Measurements from ENCODE around the gene TEAD4.

Gene TEAD4

DNA sequence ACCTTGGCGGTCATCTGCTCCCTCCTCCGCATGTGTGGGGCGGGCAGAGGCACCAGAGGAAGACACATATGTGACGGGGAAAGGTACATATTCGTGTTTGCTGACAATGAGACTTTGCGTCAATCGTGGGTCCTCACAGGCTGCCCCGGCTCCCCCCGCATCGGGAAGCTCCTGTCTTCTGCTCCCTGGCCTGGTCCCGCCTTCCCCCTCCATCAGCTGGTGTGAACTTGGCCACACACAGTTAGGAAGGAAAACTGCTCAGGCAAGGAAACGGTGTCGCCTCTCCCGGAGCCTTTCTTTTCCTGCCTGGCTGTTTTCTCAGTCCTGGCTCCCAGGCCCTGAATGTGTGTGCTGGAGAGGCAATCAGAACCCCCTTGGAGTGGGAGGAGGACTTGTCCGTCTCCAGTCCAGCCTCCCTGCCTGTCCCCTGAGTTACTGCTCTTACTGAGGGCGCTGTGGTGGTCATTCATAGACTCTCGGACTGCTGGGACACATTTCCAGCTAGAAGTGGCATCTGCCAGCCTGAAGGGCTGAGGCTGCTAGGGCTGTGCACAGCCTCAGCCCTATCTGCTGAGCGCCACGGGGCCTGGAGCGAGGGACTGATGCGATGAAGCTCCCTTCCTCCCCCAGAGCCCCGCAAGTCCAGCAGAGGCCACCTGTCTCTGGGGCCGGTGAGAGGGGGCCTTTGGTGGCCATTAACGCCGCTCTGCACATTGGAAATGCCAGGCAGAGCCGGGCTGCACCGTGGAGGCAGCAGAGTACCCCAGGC lies 73.8 kb downstream of the TEAD4 start:
- CTCF ChIA-PET: interaction anchor here (1.2 to 5.0 kb wide), 14 partner anchors 9 to 187 kb away, joined by 3 to 40 read pairs (median 11); no protein-coding TSS in a partner anchor
- POLR2A ChIA-PET: no interaction called here

DNA sequence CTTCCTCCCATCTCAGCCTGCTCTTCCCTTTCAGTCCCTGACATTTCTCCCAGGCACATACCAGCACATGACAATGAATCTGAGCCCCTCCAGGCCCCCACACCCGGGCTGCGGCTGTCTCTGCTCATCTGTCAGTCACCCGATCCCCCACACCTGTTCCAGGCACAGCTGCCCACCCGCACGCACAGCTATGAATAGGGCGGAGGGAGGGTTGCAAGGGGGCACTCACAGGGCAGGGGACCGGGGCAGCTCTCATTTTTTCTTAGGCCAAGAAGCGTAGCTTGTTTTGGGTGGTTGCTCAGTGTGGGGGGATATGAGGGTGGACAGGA lies 74.3 kb downstream of the TEAD4 start:
- ChIA-PET POLR2A (no interaction called here), CTCF (interaction anchor here (1.0 to 5.0 kb wide), 23 partner anchors 9 to 188 kb away, joined by 3 to 40 read pairs (median 7); no protein-coding TSS in a partner anchor)
- no peak for DNase-seq (ENCODE audit: low read depth, low spot score)
- TF ChIP-seq, protein P1, sequence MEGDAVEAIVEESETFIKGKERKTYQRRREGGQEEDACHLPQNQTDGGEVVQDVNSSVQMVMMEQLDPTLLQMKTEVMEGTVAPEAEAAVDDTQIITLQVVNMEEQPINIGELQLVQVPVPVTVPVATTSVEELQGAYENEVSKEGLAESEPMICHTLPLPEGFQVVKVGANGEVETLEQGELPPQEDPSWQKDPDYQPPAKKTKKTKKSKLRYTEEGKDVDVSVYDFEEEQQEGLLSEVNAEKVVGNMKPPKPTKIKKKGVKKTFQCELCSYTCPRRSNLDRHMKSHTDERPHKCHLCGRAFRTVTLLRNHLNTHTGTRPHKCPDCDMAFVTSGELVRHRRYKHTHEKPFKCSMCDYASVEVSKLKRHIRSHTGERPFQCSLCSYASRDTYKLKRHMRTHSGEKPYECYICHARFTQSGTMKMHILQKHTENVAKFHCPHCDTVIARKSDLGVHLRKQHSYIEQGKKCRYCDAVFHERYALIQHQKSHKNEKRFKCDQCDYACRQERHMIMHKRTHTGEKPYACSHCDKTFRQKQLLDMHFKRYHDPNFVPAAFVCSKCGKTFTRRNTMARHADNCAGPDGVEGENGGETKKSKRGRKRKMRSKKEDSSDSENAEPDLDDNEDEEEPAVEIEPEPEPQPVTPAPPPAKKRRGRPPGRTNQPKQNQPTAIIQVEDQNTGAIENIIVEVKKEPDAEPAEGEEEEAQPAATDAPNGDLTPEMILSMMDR (IDR thresholded peaks at IDR 0.05; ENCODE audit: insufficient read depth, low read length, missing control alignments): no peak
- H3K4me3 ChIP-seq (ENCODE audit: low read depth, low read length): no peak overlapping the region

More for the DNA sequence above, 73.8 kb downstream of the TEAD4 start:
- TF ChIP-seq, protein P1 (IDR thresholded peaks at IDR 0.05; ENCODE audit: insufficient read depth, low read length, missing control alignments): no peak
- DNase-seq (ENCODE audit: low read depth, low spot score): no peak
- no peak overlapping the region for H3K4me3 ChIP-seq (ENCODE audit: low read depth, low read length)

DNA sequence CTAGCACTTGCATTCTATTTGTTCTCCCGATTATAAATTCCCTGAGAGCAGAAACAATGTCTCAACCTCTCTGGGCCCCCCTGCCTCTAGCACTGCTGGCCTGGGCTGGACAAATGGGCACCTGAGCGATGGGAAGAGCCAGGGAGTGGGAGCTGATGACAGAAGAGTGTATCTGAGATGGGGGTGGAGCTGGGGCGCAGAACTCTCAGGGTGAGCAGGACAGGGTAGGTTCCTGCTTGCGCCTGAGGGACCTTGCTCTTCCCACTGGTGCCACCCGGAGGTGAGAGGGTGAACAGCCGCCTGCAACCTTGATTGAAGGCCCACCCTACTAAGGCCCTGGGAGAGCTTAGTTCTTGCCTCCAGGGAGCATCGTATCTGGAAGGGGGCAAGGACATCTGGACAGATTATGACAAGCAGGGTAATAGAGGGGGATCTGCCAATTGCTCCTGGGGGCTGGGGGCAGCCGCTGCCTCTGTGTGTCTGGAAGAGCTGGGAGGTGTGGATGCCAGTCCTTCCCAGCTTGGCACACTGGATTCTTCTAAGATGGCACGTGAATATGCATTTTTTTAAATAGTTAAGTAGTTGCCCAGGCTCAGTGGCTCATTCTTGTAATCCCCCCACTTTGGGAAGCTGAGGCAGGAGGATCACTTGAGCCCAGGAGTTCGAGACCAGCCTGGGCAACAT lies 75.0 kb downstream of the TEAD4 start:
- TF ChIP-seq, protein P1 (IDR thresholded peaks at IDR 0.05; ENCODE audit: insufficient read depth, low read length, missing control alignments): peak; percentile 88
- DNase-seq (ENCODE audit: low read depth, low spot score): peak; percentile 17
- ChIA-PET CTCF (interaction anchor here (0.6 to 5.0 kb wide), 38 partner anchors 8 to 294 kb away, joined by 3 to 40 read pairs (median 5); partner anchors contain the start of gene TULP3), POLR2A (interaction anchor here (0.6 to 1.0 kb wide), 2 partner anchors 121 to 222 kb away, joined by 3 read pairs; partner anchors contain the start of gene ITFG2)
- H3K4me3 ChIP-seq (ENCODE audit: low read depth, low read length): no peak overlapping the region

DNA sequence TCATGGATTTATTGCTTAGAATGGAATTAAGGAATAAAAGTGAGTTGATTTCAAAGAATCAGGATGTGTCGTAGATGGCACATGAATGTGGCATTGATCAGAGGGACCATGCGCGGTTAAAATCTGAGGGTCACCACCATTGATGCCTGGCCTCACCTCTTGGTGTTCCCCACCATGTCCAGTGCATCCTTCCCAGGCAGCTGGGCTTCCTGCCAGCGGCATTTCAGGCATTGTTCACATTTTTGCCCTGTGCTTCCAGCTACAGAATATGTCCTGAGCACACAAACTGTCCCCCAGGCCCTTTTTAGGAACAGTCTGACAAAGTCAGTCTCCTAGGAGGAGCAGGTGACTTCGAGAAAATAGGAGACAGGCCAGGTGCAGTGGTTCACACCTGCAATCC lies 76.0 kb downstream of the TEAD4 start:
- DNase-seq (ENCODE audit: low read depth, low spot score): no peak
- POLR2A ChIA-PET: no interaction called here
- TF ChIP-seq, protein P1 (IDR thresholded peaks at IDR 0.05; ENCODE audit: insufficient read depth, low read length, missing control alignments): no peak
- CTCF ChIA-PET: interaction anchor here (0.6 to 5.0 kb wide), 19 partner anchors 9 to 366 kb away, joined by 3 to 40 read pairs (median 7); partner anchors contain the start of gene TULP3
- no peak overlapping the region for H3K4me3 ChIP-seq (ENCODE audit: low read depth, low read length)

DNA sequence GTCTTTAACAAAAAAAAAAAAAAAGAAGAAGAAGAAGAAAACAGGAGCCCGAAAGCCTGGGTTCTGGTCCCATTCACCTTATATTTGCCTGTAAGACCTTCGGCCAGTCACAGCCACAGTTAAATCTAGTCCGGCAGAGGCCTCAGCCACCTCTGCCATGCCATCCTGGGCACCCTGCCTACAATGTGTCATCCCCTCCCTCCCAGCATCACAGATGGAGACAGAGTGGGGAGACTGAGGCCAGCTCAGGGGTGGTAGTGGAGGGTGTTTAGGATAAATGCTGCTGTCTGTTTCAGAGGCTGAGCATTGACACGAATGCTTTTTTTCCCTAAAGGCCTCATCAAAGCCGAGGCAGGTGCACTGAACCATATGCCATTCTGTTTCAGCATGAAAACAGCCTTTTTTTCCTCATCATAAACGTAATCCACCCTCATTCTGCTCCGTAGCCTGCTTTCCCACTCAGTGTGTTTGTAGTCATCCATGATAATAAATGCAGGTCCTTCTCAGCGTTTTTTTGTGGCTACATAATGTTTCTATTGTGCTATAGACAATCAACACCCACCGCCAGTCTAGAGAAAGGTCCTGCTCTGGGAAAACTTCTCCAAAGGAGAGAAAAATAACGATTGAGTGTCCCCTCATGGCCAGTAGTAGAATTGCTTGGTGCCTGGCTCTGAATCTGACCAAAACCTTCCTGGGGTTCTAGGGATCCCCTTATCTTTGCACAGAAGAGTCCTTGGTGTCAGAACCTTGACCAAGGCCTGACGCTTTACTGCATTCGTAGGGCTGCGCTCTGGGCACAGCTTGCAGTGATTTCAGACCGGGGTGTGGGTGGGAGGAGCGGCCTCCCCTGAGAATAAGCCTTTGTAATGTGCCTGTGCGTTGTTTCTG lies 76.9 kb downstream of the TEAD4 start:
- CTCF ChIA-PET: interaction anchor here (0.6 to 5.0 kb wide), 10 partner anchors 8 to 190 kb away, joined by 3 to 40 read pairs (median 6); no protein-coding TSS in a partner anchor
- no peak overlapping the region for H3K4me3 ChIP-seq (ENCODE audit: low read depth, low read length)
- TF ChIP-seq, protein P1 (IDR thresholded peaks at IDR 0.05; ENCODE audit: insufficient read depth, low read length, missing control alignments): peak; percentile 31
- POLR2A ChIA-PET: no interaction called here
- no peak for DNase-seq (ENCODE audit: low read depth, low spot score)
